H1 (cell line): Measurements from ENCODE around the gene HMGB1. TPM values are rescaled to one million over a fixed set of nuclear protein-coding genes. Genes with fewer than 3 reads are reported as not detected.

Experiments used
- CTCF ChIA-PET: fragments of 300-600 bp; sonication (Branson Sonifier 250); formaldehyde crosslinking; loops from one replicate; lab custom pipeline; 2021; ENCODE audit not compliant: partially characterized antibody; lab: Charles Lee
- POLR2A ChIA-PET: fragments of 300-600 bp; sonication (Branson Sonifier 250); formaldehyde crosslinking; loops from one replicate; lab custom pipeline; 2021; ENCODE audit warnings: inconsistent platforms; ENCODE audit not compliant: partially characterized antibody; lab: Charles Lee
- DNase-seq, 2 experiments: peaks; one replicate each; pipeline versions ENCODE4 v3.0.0 to v3.0.0-alpha.2; 2010 to 2022; ENCODE audit warnings: low spot score in 2 of 2, low read depth in 1 of 2, mixed read lengths in 1 of 2
- FAIRE-seq: peaks from 2 replicates; lab custom pipeline; 2011; peaks lifted over from hg19 to GRCh38; lab: Jason Lieb, UNC
- H2AFZ ChIP-seq: 2 replicates; pipeline ENCODE4 v1.8.1; 2012; ENCODE audit warnings: low read length, inconsistent platforms
- H2AK5ac ChIP-seq: 2 replicates; pipeline ENCODE4 v1.6.1; 2013; ENCODE audit warnings: low read depth, low read length
- H2BK120ac ChIP-seq: replicated peaks from 2 replicates; pipeline ENCODE3; 2013; ENCODE audit warnings: low read depth, low read length, inconsistent platforms
- H2BK12ac ChIP-seq: 2 replicates; pipeline ENCODE4 v1.6.1; 2013; ENCODE audit warnings: low read depth, low read length
- H2BK15ac ChIP-seq: 2 replicates; pipeline ENCODE4 v1.6.1; 2013; ENCODE audit warnings: low read length
- H2BK20ac ChIP-seq: 2 replicates; pipeline ENCODE4 v1.6.1; 2013; ENCODE audit warnings: low read length
- H2BK5ac ChIP-seq: 2 replicates; pipeline ENCODE4 v1.6.1; 2013; ENCODE audit warnings: low read depth, low read length
- H3K14ac ChIP-seq: 2 replicates; pipeline ENCODE4 v1.6.1; 2013; ENCODE audit warnings: inconsistent platforms; ENCODE audit not compliant: insufficient read length
- H3K18ac ChIP-seq: 2 replicates; pipeline ENCODE4 v1.6.1; 2013; ENCODE audit warnings: low read length; ENCODE audit errors: extremely low read depth
- H3K23ac ChIP-seq: 2 replicates; pipeline ENCODE4 v1.6.1; 2013; ENCODE audit warnings: inconsistent platforms; ENCODE audit not compliant: insufficient read length
- H3K23me2 ChIP-seq: 2 replicates; pipeline ENCODE4 v1.6.1; 2013; ENCODE audit warnings: low read depth, low read length
- H3K27ac ChIP-seq: 2 replicates; pipeline ENCODE4 v1.6.1; 2011; ENCODE audit warnings: low read depth, low read length, inconsistent platforms
- H3K27me3 ChIP-seq, 4 experiments: replicated peaks in 1 of 4; 1 replicate in 1 of 4; 2 replicates in 3 of 4; pipeline versions ENCODE4 v1.6.1 to v1.8.1; 2011 to 2013; ENCODE audit warnings: low read length in 3 of 4, mild to moderate bottlenecking in 3 of 4, inconsistent platforms in 2 of 4, mixed read lengths in 2 of 4, moderate library complexity in 1 of 4; ENCODE audit not compliant: control insufficient read depth in 3 of 4, insufficient read depth in 3 of 4; ENCODE audit errors: extremely low read depth in 1 of 4
- H3K36me3 ChIP-seq, 4 experiments: 2 replicates each; pipeline versions ENCODE4 v1.6.1 to v1.8.1; 2011 to 2013; ENCODE audit warnings: mild to moderate bottlenecking in 4 of 4, low read length in 3 of 4, moderate library complexity in 2 of 4, control low read depth in 1 of 4, inconsistent platforms in 1 of 4; ENCODE audit not compliant: insufficient read depth in 4 of 4, control insufficient read depth in 2 of 4
- H3K4ac ChIP-seq: replicated peaks from 2 replicates; pipeline ENCODE3; 2013; ENCODE audit warnings: low read length, low read depth, mixed read lengths, inconsistent platforms; ENCODE audit not compliant: insufficient read length
- H3K4me1 ChIP-seq, 4 experiments: replicated peaks in 1 of 4; 1 replicate in 1 of 4; 2 replicates in 3 of 4; pipeline versions ENCODE4 v1.6.1 to v1.8.1; 2011 to 2013; ENCODE audit warnings: low read length in 3 of 4, inconsistent platforms in 2 of 4, mixed read lengths in 1 of 4; ENCODE audit not compliant: insufficient read depth in 4 of 4, control insufficient read depth in 3 of 4
- H3K4me2 ChIP-seq, 2 experiments: 2 replicates each; pipeline versions ENCODE4 v1.6.1 to v1.8.1; 2011 to 2013; ENCODE audit warnings: low read depth in 2 of 2, low read length in 2 of 2, control low read depth in 1 of 2, inconsistent platforms in 1 of 2, mild to moderate bottlenecking in 1 of 2; ENCODE audit not compliant: insufficient read depth in 1 of 2
- H3K4me3 ChIP-seq, 4 experiments: fragments of 200-600, 300-600 bp in 1 of 4; sonication (generic), shearing (Covaris generic), sonication (Bioruptor Twin) in 1 of 4; 2 replicates each; pipeline versions ENCODE4 v1.5.1 to v1.8.1; 2011 to 2016; ENCODE audit warnings: low read length in 4 of 4, low read depth in 3 of 4, control low read depth in 2 of 4, inconsistent platforms in 2 of 4, mild to moderate bottlenecking in 2 of 4, mixed read lengths in 1 of 4, moderate library complexity in 1 of 4; ENCODE audit not compliant: insufficient read depth in 2 of 4; ENCODE audit errors: extremely low read depth in 1 of 4
- H3K56ac ChIP-seq: replicated peaks from 2 replicates; pipeline ENCODE3; 2013; ENCODE audit warnings: low read depth, mild to moderate bottlenecking, mixed read lengths, low read length, inconsistent platforms; ENCODE audit not compliant: insufficient read length
- H3K79me1 ChIP-seq: 2 replicates; pipeline ENCODE4 v1.6.1; 2013; ENCODE audit warnings: low read depth, low read length, control low read depth
- H3K79me2 ChIP-seq, 2 experiments: 2 replicates each; pipeline versions ENCODE4 v1.6.1 to v1.8.1; 2012 to 2013; ENCODE audit warnings: low read length in 2 of 2, mild to moderate bottlenecking in 2 of 2, inconsistent platforms in 1 of 2; ENCODE audit not compliant: insufficient read depth in 2 of 2, control insufficient read depth in 1 of 2
- H3K9ac ChIP-seq, 4 experiments: replicated peaks in 1 of 4; 1 replicate in 1 of 4; 2 replicates in 3 of 4; pipeline versions ENCODE4 v1.6.1 to v1.8.1; 2011 to 2013; ENCODE audit warnings: low read depth in 3 of 4, low read length in 3 of 4, control low read depth in 2 of 4, mild to moderate bottlenecking in 2 of 4, moderate library complexity in 2 of 4, inconsistent platforms in 1 of 4; ENCODE audit errors: extremely low read depth in 1 of 4
- H3K9me3 ChIP-seq, 2 experiments: 2 replicates each; pipeline versions ENCODE4 v1.6.1 to v1.8.1; 2012 to 2013; ENCODE audit warnings: mild to moderate bottlenecking in 2 of 2, moderate library complexity in 2 of 2, control low read depth in 1 of 2, inconsistent platforms in 1 of 2, low read depth in 1 of 2, low read length in 1 of 2, mixed read lengths in 1 of 2; ENCODE audit not compliant: insufficient read depth in 2 of 2
- H4K20me1 ChIP-seq, 2 experiments: replicated peaks in 1 of 2; 2 replicates each; pipeline versions ENCODE3 to v1.8.1; 2011 to 2013; ENCODE audit warnings: inconsistent platforms in 2 of 2, low read length in 2 of 2, mild to moderate bottlenecking in 1 of 2; ENCODE audit not compliant: insufficient read depth in 2 of 2, control insufficient read depth in 1 of 2
- H4K5ac ChIP-seq: 2 replicates; pipeline ENCODE4 v1.6.1; 2013; ENCODE audit warnings: low read length, low read depth, mixed read lengths, inconsistent platforms; ENCODE audit not compliant: insufficient read length
- H4K8ac ChIP-seq: 2 replicates; pipeline ENCODE4 v1.8.0; 2013; ENCODE audit warnings: mild to moderate bottlenecking, moderate library complexity, low read length, inconsistent platforms; ENCODE audit not compliant: insufficient read depth; ENCODE audit errors: extremely low read depth
- H4K91ac ChIP-seq: replicated peaks from 2 replicates; pipeline ENCODE3; 2013; ENCODE audit warnings: low read length, mixed read lengths, inconsistent platforms; ENCODE audit not compliant: insufficient read length
- BCL11A ChIP-seq, 2 experiments: IDR thresholded peaks; one replicate each; pipeline ENCODE4 v1.6.1; 2011; ENCODE audit warnings: low read depth in 2 of 2, low read length in 2 of 2, mild to moderate bottlenecking in 2 of 2
- BRCA1 ChIP-seq: IDR thresholded peaks from 2 replicates; pipeline ENCODE4 v1.6.1; 2012; ENCODE audit warnings: low read depth, low read length, improper control_type of control experiment
- CBX5 ChIP-seq: fragments of 300-800, 300-1000 bp; sonication (generic); IDR thresholded peaks from 2 replicates; pipeline ENCODE4 v1.7.1; 2016; ENCODE audit warnings: antibody characterized with exemption, low read length, low read depth
- E2F6 ChIP-seq: IDR thresholded peaks from 2 replicates; pipeline ENCODE4 v1.6.1; 2012; ENCODE audit warnings: inconsistent platforms
- FOSL1 ChIP-seq: IDR thresholded peaks from 2 replicates; pipeline ENCODE4 v1.6.1; 2011; ENCODE audit warnings: mild to moderate bottlenecking, low read depth, low read length, moderate library complexity; ENCODE audit not compliant: insufficient read depth
- SP4 ChIP-seq: IDR thresholded peaks from 2 replicates; pipeline ENCODE4 v1.6.1; 2012; ENCODE audit warnings: low read length, inconsistent platforms
- TCF12 ChIP-seq: IDR thresholded peaks from 2 replicates; pipeline ENCODE4 v1.6.1; 2011; ENCODE audit warnings: low read depth, mild to moderate bottlenecking, low read length
- ZNF274 ChIP-seq: IDR thresholded peaks from 2 replicates; pipeline ENCODE4 v1.7.0; 2012; ENCODE audit warnings: low read length, borderline replicate concordance; ENCODE audit errors: extremely low read depth
- WGBS, 2 experiments: shearing (Covaris generic) in 1 of 2; methylation state at CpG; one replicate each; pipeline versions ENCODE4 v1.1.6 to v1.1.7; 2013 to 2015; ENCODE audit warnings: low lambda C conversion rate in 2 of 2, mixed read lengths in 2 of 2, inconsistent platforms in 1 of 2, low coverage in 1 of 2, missing lambda C conversion rate in 1 of 2; ENCODE audit not compliant: insufficient replicate concordance in 2 of 2, insufficient coverage in 1 of 2, insufficient read length in 1 of 2; ENCODE audit errors: extremely low coverage in 1 of 2, missing lambda C conversion rate in 1 of 2; 5-methylcytosine and 5-hydroxymethylcytosine counted together
- polyA plus RNA-seq, 7 experiments: library from polyadenylated mRNA; depleted of rRNA in 3 of 7; stranded (reverse) in 5 of 7; unstranded in 2 of 7; fragments of >200 nt in 5 of 7; fragments of 200-250 nt in 2 of 7; gene quantifications; 1 replicate in 5 of 7; 2 replicates in 1 of 7; 4 replicates in 1 of 7; pipeline versions ENCODE4 v1.2.1 to v1.2.3, GENCODE V29; 2011 to 2013; ENCODE audit warnings: missing spikeins in 2 of 7, mixed read lengths in 2 of 7
- total RNA-seq: library from RNA; stranded (reverse); fragmentation: NEBNext Ultra II Directional; extraction: Animal tissue kit (Norgen Biotek cat#: 25700); gene quantifications from 2 replicates; pipeline ENCODE4 v1.2.1, GENCODE V29; 2021

The HMGB1 gene
- total and polyA plus RNA-seq, 2 of the 8 experiments (the other 6 are each of a cell fraction or from before 2014, with no cell fraction given) = 123 to 776 TPM

GRCh38 chr13:30479883-30480219 lies 14.1 kb upstream of the HMGB1 start:
- H2BK12ac ChIP-seq = no peak overlapping the region
- TF ChIP-seq E2F6 (no peak), BCL11A (IDR thresholded peaks at IDR 0.05; ENCODE audit: low read depth in 2 of 2, low read length in 2 of 2) (no peak), BRCA1 (no peak), SP4 (no peak), FOSL1 (no peak), TCF12 (no peak), ZNF274 (no peak), CBX5 (no peak)
- H3K4me1 ChIP-seq = peaks cover 0 to 11% (median 1%) of the 10 kb centered on the region in 4 experiments; a peak in 2 of 7 replicates
- no peak overlapping the region for H3K4me3 ChIP-seq
- no peak for FAIRE-seq
- no peak overlapping the region for H4K5ac ChIP-seq
- no peaks in the 10 kb centered on the region for H3K79me1 ChIP-seq
- H3K4me2 ChIP-seq = no peak overlapping the region
- no peak overlapping the region for H3K14ac ChIP-seq
- no peak for DNase-seq
- WGBS, 2 experiments = 100% methylated on average over 1 of the region's 1 CpG; no CpG with 5 or more reads in 1 of the 2 experiments
- no peak overlapping the region for H3K56ac ChIP-seq
- H3K4ac ChIP-seq = no peak overlapping the region
- H2BK120ac ChIP-seq = no peak overlapping the region
- H3K27me3 ChIP-seq = no peaks in the 10 kb centered on the region
- no peak overlapping the region for H2BK15ac ChIP-seq
- no peak overlapping the region for H2AFZ ChIP-seq
- H3K23me2 ChIP-seq = no peaks in the 10 kb centered on the region
- no peak overlapping the region for H2BK20ac ChIP-seq
- H3K36me3 ChIP-seq = no peaks in the 10 kb centered on the region
- H3K23ac ChIP-seq = no peak overlapping the region
- no peaks in the 10 kb centered on the region for H4K20me1 ChIP-seq
- H3K27ac ChIP-seq = no peak overlapping the region
- H3K9me3 ChIP-seq = no peaks in the 10 kb centered on the region
- H2BK5ac ChIP-seq = no peak overlapping the region
- ChIA-PET POLR2A (interaction anchor here (6.4 kb wide), 1 partner anchor 14 kb away, joined by 53 read pairs; the partner anchor contains the start of gene HMGB1), CTCF (interaction anchor here (1.0 kb wide), 2 partner anchors 11 to 196 kb away, joined by 3 read pairs; no protein-coding TSS in a partner anchor)
- H3K9ac ChIP-seq = no peak overlapping the region
- H4K91ac ChIP-seq = no peak overlapping the region
- no peaks in the 10 kb centered on the region for H3K79me2 ChIP-seq
- H3K18ac ChIP-seq = no peak overlapping the region
- H2AK5ac ChIP-seq = no peak overlapping the region
- no peak overlapping the region for H4K8ac ChIP-seq
